ENCODE measurements around the gene HNRNPF. TPM values are rescaled to one million over a fixed set of nuclear protein-coding genes. Genes with fewer than 3 reads are reported as not detected.
A peak's percentile ranks its signal among the peaks of the same experiment; 100 is the strongest.
"Not testable (repeated sequence)": the region's sequence is repeated elsewhere in the genome, so short reads cannot be mapped to it uniquely, and the experiment has no call there.

The HNRNPF gene
- total RNA-seq, 1 donor from 2014 or later = 126 TPM

- no peaks in the 10 kb centered on the region for H3K9me3 Mint-ChIP-seq (ENCODE audit: low read depth)
- no peak for DNase-seq (ENCODE audit: low spot score)
- TF ChIP-seq, protein P1, sequence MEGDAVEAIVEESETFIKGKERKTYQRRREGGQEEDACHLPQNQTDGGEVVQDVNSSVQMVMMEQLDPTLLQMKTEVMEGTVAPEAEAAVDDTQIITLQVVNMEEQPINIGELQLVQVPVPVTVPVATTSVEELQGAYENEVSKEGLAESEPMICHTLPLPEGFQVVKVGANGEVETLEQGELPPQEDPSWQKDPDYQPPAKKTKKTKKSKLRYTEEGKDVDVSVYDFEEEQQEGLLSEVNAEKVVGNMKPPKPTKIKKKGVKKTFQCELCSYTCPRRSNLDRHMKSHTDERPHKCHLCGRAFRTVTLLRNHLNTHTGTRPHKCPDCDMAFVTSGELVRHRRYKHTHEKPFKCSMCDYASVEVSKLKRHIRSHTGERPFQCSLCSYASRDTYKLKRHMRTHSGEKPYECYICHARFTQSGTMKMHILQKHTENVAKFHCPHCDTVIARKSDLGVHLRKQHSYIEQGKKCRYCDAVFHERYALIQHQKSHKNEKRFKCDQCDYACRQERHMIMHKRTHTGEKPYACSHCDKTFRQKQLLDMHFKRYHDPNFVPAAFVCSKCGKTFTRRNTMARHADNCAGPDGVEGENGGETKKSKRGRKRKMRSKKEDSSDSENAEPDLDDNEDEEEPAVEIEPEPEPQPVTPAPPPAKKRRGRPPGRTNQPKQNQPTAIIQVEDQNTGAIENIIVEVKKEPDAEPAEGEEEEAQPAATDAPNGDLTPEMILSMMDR (IDR thresholded peaks at IDR 0.05) = no peak
- H3K36me3 Mint-ChIP-seq (ENCODE audit: low read depth) = no peaks in the 10 kb centered on the region
- H3K27me3 Mint-ChIP-seq (ENCODE audit: low read depth) = peaks cover 25% of the 10 kb centered on the region
- no peak overlapping the region for H3K4me3 Mint-ChIP-seq (ENCODE audit: unreplicated experiment)
- no peak overlapping the region for H3K27ac Mint-ChIP-seq (ENCODE audit: unreplicated experiment)
- peaks cover 15% of the 10 kb centered on the region for H3K4me1 Mint-ChIP-seq (ENCODE audit: low read depth)
Measured at GRCh38 chr10:43340101-43340500, 68.9 kb downstream of the HNRNPF start.

DNA sequence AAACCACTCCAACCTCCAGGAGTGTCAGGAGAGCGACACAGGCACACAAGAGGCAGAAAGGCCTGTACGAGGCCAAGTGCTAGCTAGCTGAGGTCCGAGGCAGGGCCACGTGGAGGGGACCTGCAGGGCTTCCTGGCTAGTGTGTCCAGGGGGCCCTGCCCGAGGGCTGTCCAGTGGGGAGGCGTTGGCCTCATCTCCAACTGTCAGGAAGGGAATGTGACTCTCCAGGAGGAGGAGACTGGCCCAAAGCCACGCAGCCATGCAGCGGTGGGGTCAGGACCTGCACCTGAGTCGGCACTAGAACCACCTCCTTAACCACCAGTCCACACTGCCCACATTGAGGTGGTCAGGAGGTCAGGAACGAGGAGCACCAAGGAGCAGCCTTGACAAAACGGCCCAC, 69.8 kb downstream of the HNRNPF start:
- no peak overlapping the region for H3K4me3 Mint-ChIP-seq (ENCODE audit: unreplicated experiment)
- TF ChIP-seq, protein P1 (IDR thresholded peaks at IDR 0.05) = no peak
- no peaks in the 10 kb centered on the region for H3K36me3 Mint-ChIP-seq (ENCODE audit: low read depth)
- H3K27ac Mint-ChIP-seq (ENCODE audit: unreplicated experiment) = no peak overlapping the region
- H3K27me3 Mint-ChIP-seq (ENCODE audit: low read depth) = peaks cover 25% of the 10 kb centered on the region
- H3K9me3 Mint-ChIP-seq (ENCODE audit: low read depth) = no peaks in the 10 kb centered on the region
- DNase-seq (ENCODE audit: low spot score) = no peak
- H3K4me1 Mint-ChIP-seq (ENCODE audit: low read depth) = peaks cover 15% of the 10 kb centered on the region

- Mint-ChIP-seq H3K4me3 (ENCODE audit: unreplicated experiment) (no peak overlapping the region), H3K36me3 (ENCODE audit: low read depth) (no peaks in the 10 kb centered on the region), H3K9me3 (ENCODE audit: low read depth) (no peaks in the 10 kb centered on the region), H3K27me3 (ENCODE audit: low read depth) (peaks cover 25% of the 10 kb centered on the region), H3K27ac (ENCODE audit: unreplicated experiment) (peak overlapping the region; percentile 27), H3K4me1 (ENCODE audit: low read depth) (peaks cover 15% of the 10 kb centered on the region)
- no peak for DNase-seq (ENCODE audit: low spot score)
- TF ChIP-seq, protein P1 (IDR thresholded peaks at IDR 0.05) = no peak
Measured at GRCh38 chr10:43338117-43338516, 70.9 kb downstream of the HNRNPF start.

- DNase-seq (ENCODE audit: low spot score); H3K36me3 Mint-ChIP-seq (ENCODE audit: low read depth); H3K4me3 Mint-ChIP-seq (ENCODE audit: unreplicated experiment); H3K9me3 Mint-ChIP-seq (ENCODE audit: low read depth); H3K27ac Mint-ChIP-seq (ENCODE audit: unreplicated experiment): not testable (repeated sequence)
- Mint-ChIP-seq H3K4me1 (ENCODE audit: low read depth) (peaks cover 15% of the 10 kb centered on the region), H3K27me3 (ENCODE audit: low read depth) (peaks cover 25% of the 10 kb centered on the region)
Measured at GRCh38 chr10:43337536-43337935, 71.5 kb downstream of the HNRNPF start.

DNA sequence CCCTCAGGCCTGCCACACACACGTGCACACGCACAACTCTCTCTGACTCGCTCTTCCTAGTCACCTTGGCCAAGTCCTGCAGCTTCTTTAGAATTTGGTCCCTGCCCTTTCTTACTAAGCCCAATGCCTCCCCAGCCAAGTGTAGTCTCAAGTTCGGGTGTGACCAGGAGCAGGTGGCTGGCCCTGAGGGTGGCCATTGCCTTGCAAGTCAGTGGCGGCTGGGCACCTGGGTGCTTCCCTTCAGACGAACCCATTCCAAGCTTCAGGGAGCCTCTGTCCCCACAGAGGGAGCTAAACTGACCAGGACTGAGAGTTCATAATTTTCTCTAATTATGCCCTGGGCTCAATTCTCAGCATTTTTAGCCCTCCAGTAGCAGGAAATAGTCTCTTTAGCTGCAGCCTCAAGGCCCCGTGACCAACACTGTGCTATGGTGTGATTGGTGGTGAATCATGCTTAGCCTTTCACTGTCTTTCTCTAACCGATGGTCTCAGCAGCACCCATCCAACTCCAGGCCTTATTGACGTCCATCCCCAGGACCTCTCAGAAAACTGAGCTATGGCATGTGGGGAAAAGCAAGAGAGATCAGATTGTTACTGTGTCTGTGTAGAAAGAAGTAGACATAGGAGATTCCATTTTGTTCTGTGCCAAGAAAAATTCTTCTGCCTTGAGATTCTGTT, 72.2 kb downstream of the HNRNPF start:
- DNase-seq (ENCODE audit: low spot score) = no peak
- Mint-ChIP-seq H3K27me3 (ENCODE audit: low read depth) (peaks cover 25% of the 10 kb centered on the region), H3K4me3 (ENCODE audit: unreplicated experiment) (peak overlapping the region; percentile 2), H3K4me1 (ENCODE audit: low read depth) (peaks cover 15% of the 10 kb centered on the region), H3K9me3 (ENCODE audit: low read depth) (no peaks in the 10 kb centered on the region), H3K36me3 (ENCODE audit: low read depth) (no peaks in the 10 kb centered on the region), H3K27ac (ENCODE audit: unreplicated experiment) (peak overlapping the region; percentile 96)
- TF ChIP-seq, protein P1 (IDR thresholded peaks at IDR 0.05) = no peak

GRCh38 chr10:43336061-43336460, 72.9 kb downstream of the HNRNPF start:
- Mint-ChIP-seq H3K27me3 (ENCODE audit: low read depth) (peaks cover 25% of the 10 kb centered on the region), H3K9me3 (ENCODE audit: low read depth) (no peaks in the 10 kb centered on the region), H3K4me3 (ENCODE audit: unreplicated experiment) (no peak overlapping the region), H3K36me3 (ENCODE audit: low read depth) (no peaks in the 10 kb centered on the region), H3K4me1 (ENCODE audit: low read depth) (peaks cover 15% of the 10 kb centered on the region), H3K27ac (ENCODE audit: unreplicated experiment) (no peak overlapping the region)
- TF ChIP-seq, protein P1 (IDR thresholded peaks at IDR 0.05) = no peak
- no peak for DNase-seq (ENCODE audit: low spot score)
